GM12801 (cell line): ENCODE results near the gene NR4A1.

Source experiments
- CTCF ChIP-seq: IDR thresholded peaks from one replicate; pipeline ENCODE4 v1.5.1; 2011; ENCODE audit warnings: control low read depth; ENCODE audit not compliant: insufficient read length; ENCODE audit errors: extremely low read depth

The NR4A1 gene

GRCh38 chr12:52046859-52047258 lies 4.4 kb upstream of the NR4A1 start:
- no peak for TF ChIP-seq CTCF

- no peak for TF ChIP-seq CTCF
Observed at GRCh38 chr12:52049286-52049685, 2.0 kb upstream of the NR4A1 start.

- TF ChIP-seq CTCF: no peak
Observed at GRCh38 chr12:52049688-52050087, 1.6 kb upstream of the NR4A1 start.

- no peak for TF ChIP-seq CTCF
Observed at GRCh38 chr12:52050116-52050757, 1.0 kb upstream of the NR4A1 start.

GRCh38 chr12:52052468-52053186 lies 1.4 kb downstream of the NR4A1 start:
- TF ChIP-seq CTCF: no peak

GRCh38 chr12:52053536-52054209 lies 2.4 kb downstream of the NR4A1 start:
- no peak for TF ChIP-seq CTCF

- TF ChIP-seq CTCF: no peak
Observed at GRCh38 chr12:52054231-52054832, 3.1 kb downstream of the NR4A1 start.
